ENCODE data around the gene PHLDB1. TPM values are rescaled to one million over a fixed set of nuclear protein-coding genes. Genes with fewer than 3 reads are reported as not detected.
A peak's percentile ranks its signal among the peaks of the same experiment; 100 is the strongest.

The PHLDB1 gene
- total RNA-seq, 1 experiment from 2014 or later: 122 TPM

DNA sequence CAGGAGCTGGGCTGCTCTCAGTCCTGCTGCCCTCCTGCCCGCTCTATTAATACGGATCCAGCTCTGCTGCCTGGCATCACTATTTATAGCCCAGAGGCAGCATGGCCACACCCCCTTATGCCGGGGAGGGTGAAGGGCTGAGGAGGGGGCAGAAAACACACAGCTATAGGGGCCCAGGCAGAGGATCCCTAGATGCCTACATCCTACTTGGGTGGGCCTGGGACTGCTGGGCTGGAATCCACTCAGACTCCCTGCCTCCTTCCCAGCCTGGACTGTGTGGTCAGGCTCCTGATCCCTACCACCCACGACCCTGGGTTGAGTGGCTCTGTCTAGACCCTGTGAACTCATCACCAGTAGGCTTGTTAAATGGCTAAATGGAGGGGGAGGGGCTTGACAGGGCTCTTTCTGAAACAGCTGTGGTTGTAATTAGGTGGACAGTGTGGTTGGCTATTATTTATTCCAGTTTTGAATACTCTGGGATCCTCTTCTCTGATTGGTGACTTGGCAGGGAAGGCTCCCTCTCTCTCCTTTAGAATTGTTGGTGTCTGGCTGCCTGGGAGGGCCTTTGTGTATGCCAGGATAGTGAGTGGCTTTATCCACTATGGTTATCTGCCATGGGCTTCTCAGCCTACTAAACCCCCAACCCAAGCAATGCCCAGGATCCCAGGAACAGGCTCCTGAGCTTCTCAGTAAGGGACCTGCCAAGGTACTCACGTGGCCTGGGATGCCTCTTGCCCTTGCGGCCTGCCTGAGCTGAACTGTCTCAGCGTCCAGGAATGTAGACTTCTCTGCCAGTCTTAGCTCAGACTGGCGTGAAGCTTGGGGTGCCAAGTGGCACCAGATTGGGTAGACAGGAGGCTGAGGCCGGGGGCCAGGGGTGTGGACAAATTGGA, 15.2 kb downstream of the PHLDB1 start:
- POLR2A ChIA-PET (ENCODE audit: unreplicated experiment): interaction anchor here (0.6 to 0.7 kb wide), 5 partner anchors 352 to 919 kb away, joined by 3 to 7 read pairs (median 4); partner anchors contain the start of gene TRAPPC4

DNA sequence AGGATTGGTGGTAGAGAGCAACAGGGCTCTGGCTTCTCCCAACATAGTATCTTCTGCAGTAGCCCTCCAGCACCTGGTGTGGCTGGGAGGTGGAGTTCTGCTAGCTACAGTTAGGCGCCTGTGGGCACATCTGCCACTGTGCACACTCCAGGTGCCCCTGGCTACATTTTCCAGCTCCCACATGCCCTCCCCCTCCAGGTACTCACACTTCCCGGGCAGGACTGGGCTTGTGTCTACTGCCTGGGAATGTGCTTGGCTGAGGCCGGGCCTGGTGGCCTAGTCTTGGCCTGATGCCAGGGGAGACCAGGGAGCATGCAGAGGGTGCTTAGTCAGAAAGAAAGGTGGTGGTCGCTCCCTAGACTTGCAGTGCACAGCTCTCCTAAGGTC, 15.8 kb downstream of the PHLDB1 start:
- intact Hi-C loops (cut with micrococcal nuclease; ENCODE audit: unreplicated experiment): loop anchor here (2.0 kb wide), 1 partner anchor 36 kb away; no protein-coding TSS in a partner anchor
- Histone ChIP-seq H3K9me3 (ENCODE audit: insufficient read depth, low read depth) (no peaks in the 10 kb centered on the region), H3K4me1 (replicated peaks; ENCODE audit: insufficient read depth) (peaks cover 62% of the 10 kb centered on the region), H3K27ac (peak overlapping the region; percentile 79), H3K79me2 (ENCODE audit: low read depth) (peaks cover 33% of the 10 kb centered on the region), H3K4me3 (peak overlapping the region; percentile 67; the same call in 1 of the 2 replicates), H2AFZ (no peak overlapping the region), H3K27me3 (ENCODE audit: insufficient read depth, low read depth) (no peaks in the 10 kb centered on the region), H4K20me1 (ENCODE audit: insufficient read depth) (peaks cover 6% of the 10 kb centered on the region; the same call in 1 of the 2 replicates), H3K9me2 (ENCODE audit: insufficient read depth) (no peaks in the 10 kb centered on the region), H3F3A (ENCODE audit: insufficient read depth, low read depth) (peaks cover 67% of the 10 kb centered on the region), H3K36me3 (ENCODE audit: low read depth) (peaks cover 19% of the 10 kb centered on the region), H3K4me2 (peak overlapping the region; percentile 87)
- no peak for TF ChIP-seq EZH2 (IDR thresholded peaks at IDR 0.05; ENCODE audit: low read depth)
- TF ChIP-seq, protein P1, sequence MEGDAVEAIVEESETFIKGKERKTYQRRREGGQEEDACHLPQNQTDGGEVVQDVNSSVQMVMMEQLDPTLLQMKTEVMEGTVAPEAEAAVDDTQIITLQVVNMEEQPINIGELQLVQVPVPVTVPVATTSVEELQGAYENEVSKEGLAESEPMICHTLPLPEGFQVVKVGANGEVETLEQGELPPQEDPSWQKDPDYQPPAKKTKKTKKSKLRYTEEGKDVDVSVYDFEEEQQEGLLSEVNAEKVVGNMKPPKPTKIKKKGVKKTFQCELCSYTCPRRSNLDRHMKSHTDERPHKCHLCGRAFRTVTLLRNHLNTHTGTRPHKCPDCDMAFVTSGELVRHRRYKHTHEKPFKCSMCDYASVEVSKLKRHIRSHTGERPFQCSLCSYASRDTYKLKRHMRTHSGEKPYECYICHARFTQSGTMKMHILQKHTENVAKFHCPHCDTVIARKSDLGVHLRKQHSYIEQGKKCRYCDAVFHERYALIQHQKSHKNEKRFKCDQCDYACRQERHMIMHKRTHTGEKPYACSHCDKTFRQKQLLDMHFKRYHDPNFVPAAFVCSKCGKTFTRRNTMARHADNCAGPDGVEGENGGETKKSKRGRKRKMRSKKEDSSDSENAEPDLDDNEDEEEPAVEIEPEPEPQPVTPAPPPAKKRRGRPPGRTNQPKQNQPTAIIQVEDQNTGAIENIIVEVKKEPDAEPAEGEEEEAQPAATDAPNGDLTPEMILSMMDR (conservative IDR thresholded peaks at IDR 0.05): no peak
- CTCF ChIA-PET: interaction anchor here (1.0 to 2.6 kb wide), 2 partner anchors 14 to 16 kb away, joined by 4 to 12 read pairs; partner anchors contain the start of gene PHLDB1
- no peak for DNase-seq
- POLR2A ChIA-PET (ENCODE audit: unreplicated experiment): interaction anchor here (0.6 to 0.7 kb wide), 4 partner anchors 351 to 918 kb away, joined by 3 to 12 read pairs (median 4); no protein-coding TSS in a partner anchor
- BruUV-seq (replicated peaks): no TSS peak

More for the DNA sequence above, 15.2 kb downstream of the PHLDB1 start:
- Histone ChIP-seq H3K9me2 (ENCODE audit: insufficient read depth) (no peaks in the 10 kb centered on the region), H3K27ac (peak overlapping the region; percentile 79), H3K27me3 (ENCODE audit: insufficient read depth, low read depth) (no peaks in the 10 kb centered on the region), H3K79me2 (ENCODE audit: low read depth) (peaks cover 33% of the 10 kb centered on the region), H3K4me1 (replicated peaks; ENCODE audit: insufficient read depth) (peaks cover 62% of the 10 kb centered on the region), H4K20me1 (ENCODE audit: insufficient read depth) (peaks cover 6% of the 10 kb centered on the region; the same call in 1 of the 2 replicates), H3K36me3 (ENCODE audit: low read depth) (peaks cover 16% of the 10 kb centered on the region), H3F3A (ENCODE audit: insufficient read depth, low read depth) (peaks cover 67% of the 10 kb centered on the region), H2AFZ (no peak overlapping the region), H3K4me3 (peak overlapping the region; percentile 67), H3K9me3 (ENCODE audit: insufficient read depth, low read depth) (no peaks in the 10 kb centered on the region), H3K4me2 (peak overlapping the region; percentile 87)
- TF ChIP-seq EZH2 (IDR thresholded peaks at IDR 0.05; ENCODE audit: low read depth): no peak
- TF ChIP-seq, protein P1 (conservative IDR thresholded peaks at IDR 0.05): no peak
- BruUV-seq (replicated peaks): no TSS peak
- intact Hi-C loops (cut with micrococcal nuclease; ENCODE audit: unreplicated experiment): loop anchor here (2.0 kb wide), 1 partner anchor 36 kb away; no protein-coding TSS in a partner anchor
- DNase-seq: peak; percentile 88 to 98
- CTCF ChIA-PET: interaction anchor here (1.0 to 2.6 kb wide), 2 partner anchors 14 to 15 kb away, joined by 4 to 12 read pairs; partner anchors contain the start of gene PHLDB1

DNA sequence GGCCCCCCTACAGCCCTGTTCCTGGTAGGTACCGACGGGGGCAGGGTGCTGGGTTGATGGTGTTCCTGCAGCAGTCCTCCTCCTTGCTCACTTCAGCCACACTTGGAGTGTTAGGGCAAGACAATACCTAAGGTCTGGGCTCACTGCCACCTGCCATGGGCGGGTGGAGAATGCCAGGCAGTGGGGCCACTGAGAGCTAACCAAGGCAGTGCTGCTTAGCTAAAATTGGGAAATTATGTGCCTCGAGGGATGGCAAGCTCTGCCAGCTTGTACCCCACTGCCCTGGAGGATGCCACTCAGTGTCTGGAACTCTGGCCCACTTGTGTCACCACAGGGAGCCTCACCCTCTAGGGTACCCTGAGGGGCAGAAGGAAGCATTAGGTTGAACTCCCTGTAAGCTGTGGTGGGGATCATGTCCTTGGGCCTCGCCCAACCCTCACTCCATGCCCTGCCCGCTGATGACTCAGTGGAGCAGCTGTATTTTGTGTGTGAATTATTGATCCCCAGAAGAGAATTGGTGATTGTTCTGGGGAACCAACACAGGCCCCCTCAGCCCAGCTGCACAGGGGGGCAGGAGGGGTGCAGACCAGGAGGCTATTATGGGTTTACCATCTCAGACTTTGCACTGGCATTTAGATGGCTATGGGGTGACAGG, 17.7 kb downstream of the PHLDB1 start:
- peaks cover 30% of the 10 kb centered on the region for H3K79me2 ChIP-seq (ENCODE audit: low read depth)
- POLR2A ChIA-PET (ENCODE audit: unreplicated experiment): interaction anchor here (0.6 kb wide), 2 partner anchors 10 to 190 kb away, joined by 3 read pairs; no protein-coding TSS in a partner anchor
- no peaks in the 10 kb centered on the region for H3K27me3 ChIP-seq (ENCODE audit: insufficient read depth, low read depth)
- TF ChIP-seq, protein P1 (conservative IDR thresholded peaks at IDR 0.05): no peak
- no peak for TF ChIP-seq EZH2 (IDR thresholded peaks at IDR 0.05; ENCODE audit: low read depth)
- no TSS peak for BruUV-seq (replicated peaks)
- DNase-seq: peak; percentile 66 to 87
- CTCF ChIA-PET: interaction anchor here (0.6 kb wide), 1 partner anchor 12 kb away, joined by 3 read pairs; no protein-coding TSS in a partner anchor
- peaks cover 25% of the 10 kb centered on the region for H3K36me3 ChIP-seq (ENCODE audit: low read depth)
- peak overlapping the region; percentile 30; the same call in 1 of the 2 replicates for H3K27ac ChIP-seq
- H3K9me2 ChIP-seq (ENCODE audit: insufficient read depth): no peaks in the 10 kb centered on the region
- peaks cover 46% of the 10 kb centered on the region for H3K4me1 ChIP-seq (replicated peaks; ENCODE audit: insufficient read depth)
- no peaks in the 10 kb centered on the region for H3K9me3 ChIP-seq (ENCODE audit: insufficient read depth, low read depth)
- H4K20me1 ChIP-seq (ENCODE audit: insufficient read depth): peaks cover 13% of the 10 kb centered on the region; the same call in 1 of the 2 replicates
- H3K4me3 ChIP-seq: no peak overlapping the region
- intact Hi-C loops (cut with micrococcal nuclease; ENCODE audit: unreplicated experiment): no loop called here
- H3K4me2 ChIP-seq: peak overlapping the region; percentile 54
- no peak overlapping the region for H2AFZ ChIP-seq
- peaks cover 57% of the 10 kb centered on the region for H3F3A ChIP-seq (ENCODE audit: insufficient read depth, low read depth)

All from PC-9 (cell line).